GM19397 (cell line): ENCODE measurements around the gene PILRB.
A peak's percentile ranks its signal among the peaks of the same experiment; 100 is the strongest.
"Not testable (repeated sequence)": the region's sequence is repeated elsewhere in the genome, so short reads cannot be mapped to it uniquely, and the experiment has no call there.

Experiments
- ATAC-seq: cut with Tn5 transposase; IDR thresholded peaks from one replicate; pipeline ENCODE4 v1.9.1; 2021; ENCODE audit warnings: mild to moderate bottlenecking, moderate library complexity; ENCODE audit not compliant: unreplicated experiment

The PILRB gene

GRCh38 chr7:100358027-100358856 lies at the start of gene PILRB:
TSS of gene PILRB (plus strand) at chr7:100358117. CDS start at chr7:100358303, 186 bp downstream.
- no peak for ATAC-seq

DNA sequence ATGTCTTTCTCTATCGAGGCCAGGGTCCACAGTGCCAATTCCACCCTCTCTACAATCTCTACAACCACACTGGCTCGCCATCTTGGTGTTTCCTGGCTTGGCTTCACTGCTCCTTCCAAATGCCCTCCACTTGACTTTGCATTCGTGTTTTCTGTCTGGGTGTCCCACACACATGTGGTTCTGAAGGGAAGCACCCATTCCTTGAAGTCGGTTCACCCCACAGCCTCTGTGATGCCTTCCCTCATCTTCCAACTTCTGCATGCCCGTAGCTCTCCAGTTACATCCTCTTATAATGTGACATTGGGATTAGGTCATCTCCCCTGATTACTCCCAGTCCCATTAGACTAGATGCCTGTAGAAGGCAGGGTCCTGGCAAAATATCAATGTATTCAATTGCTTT lies 39.6 kb upstream of the PILRB start:
- ATAC-seq: not testable (repeated sequence)

DNA sequence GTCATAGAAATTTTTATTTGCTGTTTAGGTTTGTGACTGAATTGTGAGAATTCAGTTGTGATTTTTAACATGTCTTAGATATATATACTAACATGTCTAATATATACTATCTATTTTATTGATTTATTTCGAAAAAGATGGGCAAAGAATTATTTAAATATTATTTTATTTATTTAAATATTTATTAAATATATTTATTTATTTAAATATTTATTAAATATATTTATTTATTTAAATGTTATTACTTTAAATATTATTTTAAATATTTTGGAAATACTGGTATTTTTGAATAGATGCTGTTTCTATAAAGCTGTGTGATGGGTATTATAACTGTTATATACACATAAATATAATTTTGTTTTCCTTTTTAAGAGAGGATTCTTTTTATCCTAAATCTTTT lies 36.3 kb upstream of the PILRB start:
- ATAC-seq: not testable (repeated sequence)

- ATAC-seq: not testable (repeated sequence)
Observed at GRCh38 chr7:100324194-100324593, 33.7 kb upstream of the PILRB start.

DNA sequence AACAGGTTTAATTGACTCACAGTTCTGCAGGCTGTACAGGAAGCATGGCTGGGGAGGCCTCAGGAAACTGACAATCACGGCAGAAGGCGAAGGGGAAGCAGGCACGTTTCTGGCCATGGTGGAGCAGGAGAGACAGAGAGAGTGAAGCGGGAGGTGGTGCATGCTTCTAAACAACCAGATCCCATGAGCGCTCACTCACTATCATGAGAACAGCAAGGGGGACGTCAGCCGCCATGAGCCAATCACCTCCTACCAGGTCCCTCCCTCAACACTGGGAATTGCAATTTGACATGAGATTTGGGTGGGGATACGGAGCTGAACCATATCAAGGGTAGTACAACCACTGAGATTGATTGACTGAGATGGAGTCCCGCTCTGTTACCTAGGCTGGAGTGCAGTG lies 32.2 kb upstream of the PILRB start:
- ATAC-seq: not testable (repeated sequence)

GRCh38 chr7:100326914-100327313 lies 31.0 kb upstream of the PILRB start:
- ATAC-seq: not testable (repeated sequence)

DNA sequence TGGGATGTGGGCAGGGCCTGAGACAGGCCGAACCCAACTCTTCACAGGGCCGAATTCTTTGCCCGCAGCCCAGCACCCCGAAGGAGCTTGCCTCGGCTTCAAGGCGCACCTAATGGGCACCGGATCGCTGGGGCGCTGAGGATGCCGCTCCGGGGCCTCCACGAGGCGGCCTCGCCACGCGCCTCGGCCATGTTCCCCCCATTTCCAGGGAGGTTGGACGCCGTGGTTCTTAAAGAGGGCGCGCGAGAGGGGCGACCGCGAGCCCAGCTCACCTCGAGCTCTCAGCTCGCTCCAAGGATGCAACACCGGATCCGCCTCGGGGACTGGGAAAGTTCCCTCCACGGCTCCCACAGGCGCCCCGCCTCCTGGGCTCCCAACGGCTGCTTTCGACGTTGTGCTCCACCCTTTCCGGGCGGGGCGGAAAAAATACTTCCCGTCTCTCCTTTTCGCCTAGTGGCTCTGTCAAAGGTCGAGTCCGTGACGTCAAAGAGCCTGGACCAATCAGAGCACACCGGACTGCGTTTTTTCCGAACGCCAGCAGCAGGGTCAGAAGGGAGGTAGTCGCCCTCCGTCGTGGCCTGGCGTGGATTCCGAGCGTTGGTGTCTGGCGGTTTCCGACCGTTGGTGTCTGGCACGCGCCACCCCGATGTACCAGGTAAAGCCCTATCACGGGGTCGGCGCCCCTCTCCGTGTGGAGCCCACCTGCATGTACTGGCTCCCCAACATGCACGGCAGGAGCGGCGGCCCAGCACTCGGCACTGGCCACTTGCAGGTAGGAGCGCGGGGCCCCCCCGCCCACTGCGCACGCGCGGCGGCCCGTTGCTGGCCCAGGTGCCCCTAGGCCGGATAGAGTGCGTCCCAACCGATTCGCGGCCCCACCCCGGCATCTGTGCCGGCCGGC lies 22.1 kb upstream of the PILRB start:
- peak; percentile 95 for ATAC-seq

DNA sequence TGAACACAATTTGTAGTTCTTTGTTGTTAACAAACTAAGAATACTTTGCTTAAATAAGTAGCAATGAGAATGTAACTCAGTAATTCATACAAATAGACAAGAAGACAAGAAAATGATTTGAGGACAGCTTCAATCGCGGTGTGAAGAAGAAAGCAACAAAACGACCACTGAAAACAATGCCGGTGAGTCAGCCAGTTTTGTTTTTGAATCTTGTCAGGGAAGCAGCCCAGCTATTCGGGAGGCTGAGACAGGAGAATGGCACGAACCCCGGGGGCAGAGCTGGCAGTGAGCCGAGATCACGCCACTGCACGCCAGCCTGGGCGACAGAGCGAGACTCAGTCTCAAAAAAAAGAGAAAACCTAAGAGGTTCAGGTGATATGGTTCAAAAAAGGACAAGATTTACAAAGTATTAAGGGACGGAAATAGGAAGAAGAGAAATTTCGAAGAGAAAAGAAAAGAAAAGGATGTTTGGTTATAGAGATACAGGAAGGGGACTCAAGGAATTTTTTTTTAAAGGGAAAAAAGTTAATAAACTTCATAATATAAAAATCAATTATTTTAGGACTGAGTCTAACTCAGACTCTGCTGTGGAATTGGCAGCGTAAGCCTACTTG lies 19.7 kb upstream of the PILRB start:
- ATAC-seq: not testable (repeated sequence)

DNA sequence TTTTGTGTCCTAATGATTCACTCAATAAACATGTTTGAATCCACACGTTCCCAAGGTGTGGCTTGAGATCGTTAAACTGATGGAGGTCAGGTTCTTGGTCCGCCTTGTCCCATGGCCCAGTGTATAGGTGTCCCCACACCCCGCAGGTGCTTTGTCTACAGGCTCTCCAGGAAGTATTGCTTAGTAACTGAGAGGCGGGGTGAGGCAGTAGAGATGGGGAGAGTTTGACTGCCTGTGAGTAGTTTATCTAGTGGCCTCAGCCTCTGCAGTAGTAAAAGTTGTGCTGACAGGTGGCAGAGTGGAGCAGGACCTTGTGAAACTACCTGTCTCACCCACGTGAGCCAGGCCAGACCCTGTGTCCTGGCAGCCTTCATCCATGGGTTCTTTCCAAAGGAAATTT lies 16.6 kb upstream of the PILRB start:
- ATAC-seq: not testable (repeated sequence)

- no peak for ATAC-seq
Observed at GRCh38 chr7:100342765-100343164, 15.2 kb upstream of the PILRB start.

- ATAC-seq: peak; percentile 4
Observed at GRCh38 chr7:100344124-100344559, 13.8 kb upstream of the PILRB start.

GRCh38 chr7:100344560-100345287 lies 13.2 kb upstream of the PILRB start:
- peak; percentile 87 for ATAC-seq

DNA sequence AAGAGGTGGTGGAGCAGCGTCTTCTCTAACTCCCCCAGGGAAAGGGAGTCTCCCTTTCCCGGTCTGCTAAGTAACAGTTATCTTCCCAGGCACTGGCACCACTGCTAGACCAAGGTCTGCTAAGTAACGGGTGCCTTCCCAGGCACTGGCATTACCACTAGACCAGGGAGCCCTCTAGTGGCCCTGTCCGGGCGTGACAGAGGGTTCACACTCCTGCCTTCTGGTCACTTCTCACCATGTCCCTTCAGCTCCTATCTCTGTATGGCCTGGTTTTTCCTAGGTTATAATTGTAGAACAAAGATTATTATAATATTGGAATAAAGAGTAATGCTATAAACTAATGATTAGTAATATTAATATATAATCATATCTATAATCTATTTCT lies 12.6 kb upstream of the PILRB start:
- ATAC-seq: peak; percentile 33

DNA sequence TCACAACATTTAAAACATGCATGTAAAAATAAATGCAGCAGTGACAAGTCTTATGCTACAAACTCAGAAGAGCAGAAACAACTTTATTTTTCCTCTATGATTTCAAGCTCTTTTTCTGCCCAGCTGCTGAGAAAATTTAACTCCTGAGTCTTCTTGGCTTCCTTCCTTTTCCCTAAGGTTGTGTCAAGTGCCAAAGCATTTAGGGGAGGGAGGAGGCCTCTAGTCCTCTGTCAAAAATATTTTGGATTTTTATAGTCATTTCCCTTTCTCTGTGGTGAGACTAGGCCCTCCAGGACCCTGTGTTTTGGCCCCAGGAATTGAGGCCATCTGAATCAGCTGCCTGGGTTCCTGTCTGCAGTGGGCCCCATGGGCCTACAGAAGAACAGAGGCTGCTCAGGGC lies 11.0 kb upstream of the PILRB start:
- no peak for ATAC-seq

GRCh38 chr7:100348805-100349204 lies 9.1 kb upstream of the PILRB start:
- ATAC-seq: no peak

GRCh38 chr7:100349757-100350156 lies 8.2 kb upstream of the PILRB start:
- no peak for ATAC-seq

DNA sequence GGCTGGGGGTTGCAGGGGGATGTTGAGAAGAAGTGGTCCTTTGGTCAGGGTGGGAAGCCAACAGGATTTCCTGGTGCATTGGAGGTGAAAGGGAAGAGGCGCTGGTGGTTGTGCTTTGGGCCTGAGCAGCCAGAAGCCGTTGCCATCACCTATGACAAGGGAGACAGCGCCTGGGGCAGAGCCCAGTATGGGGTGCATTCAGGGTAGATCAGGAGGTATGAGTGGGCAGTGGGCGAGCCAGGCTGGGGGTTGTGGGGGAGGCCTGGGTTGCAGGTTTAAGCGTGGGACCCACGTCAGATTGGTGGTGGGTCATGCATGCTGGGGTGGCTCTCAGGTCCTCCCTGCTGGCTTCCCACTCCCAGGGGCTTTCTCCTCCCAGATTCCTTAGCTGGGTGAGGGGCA lies 6.3 kb upstream of the PILRB start:
- no peak for ATAC-seq

GRCh38 chr7:100352230-100352781 lies 5.6 kb upstream of the PILRB start:
- ATAC-seq: not testable (repeated sequence)

DNA sequence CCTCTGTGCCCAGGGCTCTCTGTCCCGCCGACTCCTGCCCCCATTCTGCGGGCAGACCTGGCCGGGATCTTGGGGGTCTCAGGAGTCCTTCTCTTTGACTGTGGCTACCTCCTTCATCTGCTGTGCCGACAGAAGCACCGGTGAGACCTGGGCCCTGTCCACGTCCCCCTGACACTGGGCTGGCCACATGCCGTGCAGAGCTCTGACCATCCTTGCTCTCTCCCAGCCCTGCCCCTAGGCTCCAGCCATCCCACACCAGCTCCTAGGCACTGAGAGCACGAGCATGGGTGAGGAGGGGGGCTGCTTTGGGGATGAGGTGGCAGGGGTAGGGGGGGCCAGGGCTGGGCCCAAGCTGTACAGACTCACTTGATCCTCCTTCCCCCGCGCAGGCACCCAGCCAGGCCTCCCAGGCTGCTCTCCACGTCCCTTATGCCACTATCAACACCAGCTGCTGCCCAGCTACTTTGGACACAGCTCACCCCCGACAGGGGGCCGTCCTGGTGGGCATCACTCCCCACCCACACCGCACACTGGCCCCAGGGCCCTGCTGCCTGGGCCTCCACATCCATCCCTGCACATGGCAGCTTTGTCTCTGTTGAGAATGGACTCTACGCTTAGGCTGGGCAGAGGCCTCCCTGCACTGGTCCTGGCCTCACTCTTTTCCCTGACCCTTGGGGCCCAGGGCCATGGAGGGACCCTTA lies 4.8 kb upstream of the PILRB start:
- ATAC-seq: no peak
